ENCODE results near the gene PTPN6.

- TF ChIP-seq CTCF (conservative IDR thresholded peaks at IDR 0.05 in 1 of 2, IDR thresholded peaks at IDR 0.05 in 1 of 2; ENCODE audit: low read depth in 1 of 2, low read length in 2 of 2) (peak; percentile 3 to 18), EZH2 (IDR thresholded peaks at IDR 0.05; ENCODE audit: low read length, missing control alignments) (no peak)
Measured at GRCh38 chr12:6950401-6950801, 755 bp upstream of the PTPN6 start.

Data from fibroblast of lung (primary cell).